WTC11 (cell line): ENCODE data around the gene C2orf72. TPM values are rescaled to one million over a fixed set of nuclear protein-coding genes. Genes with fewer than 3 reads are reported as not detected.

Source experiments
- ATAC-seq: fragments of 200-7000 bp; cut with Tn5 transposase; 2 replicates; pipeline ENCODE4 v1.10.0; 2021; ENCODE audit warnings: mild to moderate bottlenecking, moderate library complexity
- CTCF ChIA-PET: fragments of 300-600 bp; sonication (Branson Sonifier 250); formaldehyde crosslinking; loops from one replicate; lab custom pipeline; 2021; ENCODE audit warnings: antibody characterized with exemption; lab: Charles Lee
- POLR2A ChIA-PET: fragments of 350-600 bp; sonication (Branson Sonifier 250); formaldehyde crosslinking; loops from one replicate; lab custom pipeline; 2021; ENCODE audit warnings: antibody characterized with exemption; lab: Charles Lee
- DNase-seq: peaks from one replicate; pipeline ENCODE4 v3.0.0; 2021; ENCODE audit warnings: low spot score
- H3K27ac Mint-ChIP-seq: 2 replicates; pipeline ENCODE4 v1.8.0; 2021; ENCODE audit warnings: mixed read lengths
- H3K27me3 Mint-ChIP-seq: 2 replicates; pipeline ENCODE4 v1.8.0; 2021; ENCODE audit warnings: low read depth, mild to moderate bottlenecking, moderate library complexity, mixed read lengths
- H3K36me3 Mint-ChIP-seq: 2 replicates; pipeline ENCODE4 v1.8.0; 2021; ENCODE audit warnings: mixed read lengths
- H3K4me1 Mint-ChIP-seq: 2 replicates; pipeline ENCODE4 v1.8.0; 2022; ENCODE audit warnings: mixed read lengths
- H3K4me3 Mint-ChIP-seq: 2 replicates; pipeline ENCODE4 v1.8.0; 2021; ENCODE audit warnings: mild to moderate bottlenecking, moderate library complexity, mixed read lengths
- H3K9me3 Mint-ChIP-seq: 2 replicates; pipeline ENCODE4 v1.8.0; 2021; ENCODE audit warnings: mixed read lengths
- ATF1 ChIP-seq: sonication (generic); formaldehyde crosslinking; IDR thresholded peaks from 2 replicates; pipeline ENCODE4 v1.8.1; 2023; ENCODE audit warnings: mild to moderate bottlenecking, moderate library complexity, missing genetic modification reagents
- CDX4 ChIP-seq: fragments of 250-450 bp; sonication (Bioruptor Pico); IDR thresholded peaks from 2 replicates; pipeline ENCODE4 v1.9.0; 2021; ENCODE audit warnings: moderate library complexity, mild to moderate bottlenecking, inconsistent platforms, borderline replicate concordance
- CREM ChIP-seq: sonication (generic); formaldehyde crosslinking; IDR thresholded peaks from 2 replicates; pipeline ENCODE4 v1.8.1; 2022; ENCODE audit warnings: mild to moderate bottlenecking, missing genetic modification reagents, moderate library complexity
- FOXJ3 ChIP-seq: sonication (generic); formaldehyde crosslinking; IDR thresholded peaks from 2 replicates; pipeline ENCODE4 v1.9.0; 2021; ENCODE audit warnings: missing genetic modification reagents, mild to moderate bottlenecking, borderline replicate concordance
- GTF2I ChIP-seq: fragments of 250-450 bp; sonication (Bioruptor Pico); conservative IDR thresholded peaks from 2 replicates; pipeline ENCODE4 v1.4.0; 2021; ENCODE audit warnings: mild to moderate bottlenecking
- HMGXB4 ChIP-seq: sonication (generic); formaldehyde crosslinking; IDR thresholded peaks from 2 replicates; pipeline ENCODE4 v1.8.1; 2023; ENCODE audit warnings: mild to moderate bottlenecking, moderate library complexity, missing genetic modification reagents
- KAT7 ChIP-seq: sonication (generic); formaldehyde crosslinking; IDR thresholded peaks from 2 replicates; pipeline ENCODE4 v1.8.1; 2023; ENCODE audit warnings: missing genetic modification reagents, mild to moderate bottlenecking, borderline replicate concordance
- NFYB ChIP-seq: sonication (generic); formaldehyde crosslinking; conservative IDR thresholded peaks from 2 replicates; pipeline ENCODE4 v1.8.0; 2022; ENCODE audit warnings: low read depth, missing genetic modification reagents
- PRRX2 ChIP-seq: fragments of 250-450 bp; sonication (Bioruptor Pico); IDR thresholded peaks from 2 replicates; pipeline ENCODE4 v1.8.0; 2021; ENCODE audit warnings: mild to moderate bottlenecking
- RELA ChIP-seq: sonication (generic); formaldehyde crosslinking; IDR thresholded peaks from 2 replicates; pipeline ENCODE4 v1.8.1; 2022; ENCODE audit warnings: missing genetic modification reagents, mild to moderate bottlenecking, borderline replicate concordance
- ZBTB21 ChIP-seq: sonication (generic); formaldehyde crosslinking; IDR thresholded peaks from 2 replicates; pipeline ENCODE4 v1.8.1; 2023; ENCODE audit warnings: mild to moderate bottlenecking, missing genetic modification reagents, borderline replicate concordance
- ZNF281 ChIP-seq: sonication (generic); formaldehyde crosslinking; IDR thresholded peaks from 2 replicates; pipeline ENCODE4 v1.8.0; 2023; ENCODE audit warnings: mild to moderate bottlenecking, missing genetic modification reagents
- ZNF416 ChIP-seq: fragments of 250-450 bp; sonication (Bioruptor Pico); IDR thresholded peaks from 2 replicates; pipeline ENCODE4 v1.9.0; 2021; ENCODE audit warnings: mild to moderate bottlenecking, inconsistent platforms
- ZNF425 ChIP-seq: fragments of 250-450 bp; sonication (Bioruptor Pico); conservative IDR thresholded peaks from 2 replicates; pipeline ENCODE4 v1.9.0; 2021; ENCODE audit warnings: mild to moderate bottlenecking
- total RNA-seq: library from RNA; stranded (reverse); gene quantifications from 3 replicates; pipeline ENCODE4 v1.2.3, GENCODE V29; 2021
- TF ChIP-seq, protein P1 (sequence below): sonication (generic); formaldehyde crosslinking; conservative IDR thresholded peaks from 2 replicates; pipeline ENCODE4 v1.8.1; 2023; ENCODE audit warnings: mild to moderate bottlenecking, low read depth, missing genetic modification reagents, moderate library complexity
- TF ChIP-seq, protein P2 (sequence below): sonication (generic); formaldehyde crosslinking; IDR thresholded peaks from 2 replicates; pipeline ENCODE4 v1.8.1; 2022; ENCODE audit warnings: low read depth, mild to moderate bottlenecking, moderate library complexity, missing genetic modification reagents, borderline replicate concordance
- TF ChIP-seq, protein P3 (sequence below): sonication (generic); formaldehyde crosslinking; IDR thresholded peaks from 2 replicates; pipeline ENCODE4 v1.8.1; 2023; ENCODE audit warnings: mild to moderate bottlenecking, missing genetic modification reagents
- TF ChIP-seq, protein P4 (sequence below): sonication (generic); formaldehyde crosslinking; IDR thresholded peaks from 2 replicates; pipeline ENCODE4 v1.8.1; 2022; ENCODE audit warnings: missing genetic modification reagents, borderline replicate concordance

The C2orf72 gene
- total RNA-seq, 1 experiment from 2014 or later = 1.7 TPM

- Mint-ChIP-seq H3K27ac (no peak overlapping the region), H3K27me3 (no peaks in the 10 kb centered on the region), H3K4me1 (peaks cover 4% of the 10 kb centered on the region), H3K4me3 (no peak overlapping the region), H3K9me3 (peaks cover under 1% of the 10 kb centered on the region), H3K36me3 (no peaks in the 10 kb centered on the region)
- ATAC-seq (no peak), DNase-seq (no peak)
- ChIA-PET CTCF (interaction anchor here (0.8 to 1.7 kb wide), 5 partner anchors 8 to 167 kb away, joined by 4 to 6 read pairs (median 5); partner anchors contain the start of gene GPR55), POLR2A (interaction anchor here (0.6 to 0.7 kb wide), 2 partner anchors 93 to 127 kb away, joined by 3 read pairs; partner anchors contain the start of gene ITM2C)
- no peak for TF ChIP-seq ZNF281 (CRISPR knock-in tag)
- no peak for TF ChIP-seq HMGXB4 (CRISPR knock-in tag)
- no peak for TF ChIP-seq CDX4
- no peak for TF ChIP-seq CREM (CRISPR knock-in tag)
- no peak for TF ChIP-seq ATF1 (CRISPR knock-in tag)
- no peak for TF ChIP-seq GTF2I
- no peak for TF ChIP-seq ZBTB21 (CRISPR knock-in tag)
- TF ChIP-seq ZNF416 (CRISPR knock-in tag) = no peak
- TF ChIP-seq, protein P1, sequence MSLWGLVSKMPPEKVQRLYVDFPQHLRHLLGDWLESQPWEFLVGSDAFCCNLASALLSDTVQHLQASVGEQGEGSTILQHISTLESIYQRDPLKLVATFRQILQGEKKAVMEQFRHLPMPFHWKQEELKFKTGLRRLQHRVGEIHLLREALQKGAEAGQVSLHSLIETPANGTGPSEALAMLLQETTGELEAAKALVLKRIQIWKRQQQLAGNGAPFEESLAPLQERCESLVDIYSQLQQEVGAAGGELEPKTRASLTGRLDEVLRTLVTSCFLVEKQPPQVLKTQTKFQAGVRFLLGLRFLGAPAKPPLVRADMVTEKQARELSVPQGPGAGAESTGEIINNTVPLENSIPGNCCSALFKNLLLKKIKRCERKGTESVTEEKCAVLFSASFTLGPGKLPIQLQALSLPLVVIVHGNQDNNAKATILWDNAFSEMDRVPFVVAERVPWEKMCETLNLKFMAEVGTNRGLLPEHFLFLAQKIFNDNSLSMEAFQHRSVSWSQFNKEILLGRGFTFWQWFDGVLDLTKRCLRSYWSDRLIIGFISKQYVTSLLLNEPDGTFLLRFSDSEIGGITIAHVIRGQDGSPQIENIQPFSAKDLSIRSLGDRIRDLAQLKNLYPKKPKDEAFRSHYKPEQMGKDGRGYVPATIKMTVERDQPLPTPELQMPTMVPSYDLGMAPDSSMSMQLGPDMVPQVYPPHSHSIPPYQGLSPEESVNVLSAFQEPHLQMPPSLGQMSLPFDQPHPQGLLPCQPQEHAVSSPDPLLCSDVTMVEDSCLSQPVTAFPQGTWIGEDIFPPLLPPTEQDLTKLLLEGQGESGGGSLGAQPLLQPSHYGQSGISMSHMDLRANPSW (CRISPR knock-in tag) = no peak
- no peak for TF ChIP-seq PRRX2
- TF ChIP-seq NFYB = no peak
- TF ChIP-seq, protein P2, sequence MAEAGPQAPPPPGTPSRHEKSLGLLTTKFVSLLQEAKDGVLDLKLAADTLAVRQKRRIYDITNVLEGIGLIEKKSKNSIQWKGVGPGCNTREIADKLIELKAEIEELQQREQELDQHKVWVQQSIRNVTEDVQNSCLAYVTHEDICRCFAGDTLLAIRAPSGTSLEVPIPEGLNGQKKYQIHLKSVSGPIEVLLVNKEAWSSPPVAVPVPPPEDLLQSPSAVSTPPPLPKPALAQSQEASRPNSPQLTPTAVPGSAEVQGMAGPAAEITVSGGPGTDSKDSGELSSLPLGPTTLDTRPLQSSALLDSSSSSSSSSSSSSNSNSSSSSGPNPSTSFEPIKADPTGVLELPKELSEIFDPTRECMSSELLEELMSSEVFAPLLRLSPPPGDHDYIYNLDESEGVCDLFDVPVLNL (CRISPR knock-in tag) = no peak
- TF ChIP-seq ZNF425 (CRISPR knock-in tag) = no peak
- TF ChIP-seq, protein P3, sequence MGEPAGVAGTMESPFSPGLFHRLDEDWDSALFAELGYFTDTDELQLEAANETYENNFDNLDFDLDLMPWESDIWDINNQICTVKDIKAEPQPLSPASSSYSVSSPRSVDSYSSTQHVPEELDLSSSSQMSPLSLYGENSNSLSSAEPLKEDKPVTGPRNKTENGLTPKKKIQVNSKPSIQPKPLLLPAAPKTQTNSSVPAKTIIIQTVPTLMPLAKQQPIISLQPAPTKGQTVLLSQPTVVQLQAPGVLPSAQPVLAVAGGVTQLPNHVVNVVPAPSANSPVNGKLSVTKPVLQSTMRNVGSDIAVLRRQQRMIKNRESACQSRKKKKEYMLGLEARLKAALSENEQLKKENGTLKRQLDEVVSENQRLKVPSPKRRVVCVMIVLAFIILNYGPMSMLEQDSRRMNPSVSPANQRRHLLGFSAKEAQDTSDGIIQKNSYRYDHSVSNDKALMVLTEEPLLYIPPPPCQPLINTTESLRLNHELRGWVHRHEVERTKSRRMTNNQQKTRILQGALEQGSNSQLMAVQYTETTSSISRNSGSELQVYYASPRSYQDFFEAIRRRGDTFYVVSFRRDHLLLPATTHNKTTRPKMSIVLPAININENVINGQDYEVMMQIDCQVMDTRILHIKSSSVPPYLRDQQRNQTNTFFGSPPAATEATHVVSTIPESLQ (CRISPR knock-in tag) = no peak
- TF ChIP-seq FOXJ3 (CRISPR knock-in tag) = no peak
- no peak for TF ChIP-seq RELA (CRISPR knock-in tag)
- TF ChIP-seq, protein P4, sequence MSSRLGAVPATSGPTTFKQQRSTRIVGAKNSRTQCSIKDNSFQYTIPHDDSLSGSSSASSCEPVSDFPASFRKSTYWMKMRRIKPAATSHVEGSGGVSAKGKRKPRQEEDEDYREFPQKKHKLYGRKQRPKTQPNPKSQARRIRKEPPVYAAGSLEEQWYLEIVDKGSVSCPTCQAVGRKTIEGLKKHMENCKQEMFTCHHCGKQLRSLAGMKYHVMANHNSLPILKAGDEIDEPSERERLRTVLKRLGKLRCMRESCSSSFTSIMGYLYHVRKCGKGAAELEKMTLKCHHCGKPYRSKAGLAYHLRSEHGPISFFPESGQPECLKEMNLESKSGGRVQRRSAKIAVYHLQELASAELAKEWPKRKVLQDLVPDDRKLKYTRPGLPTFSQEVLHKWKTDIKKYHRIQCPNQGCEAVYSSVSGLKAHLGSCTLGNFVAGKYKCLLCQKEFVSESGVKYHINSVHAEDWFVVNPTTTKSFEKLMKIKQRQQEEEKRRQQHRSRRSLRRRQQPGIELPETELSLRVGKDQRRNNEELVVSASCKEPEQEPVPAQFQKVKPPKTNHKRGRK (CRISPR knock-in tag) = no peak
- no peak for TF ChIP-seq KAT7
Observed at GRCh38 chr2:230991598-230991997, 45.7 kb upstream of the C2orf72 start.
